H1 (cell line): ENCODE data around the gene UBA5.

ENCODE experiments used
- CEBPB ChIP-seq: IDR thresholded peaks from 2 replicates; pipeline ENCODE4 v1.6.1; 2012; ENCODE audit warnings: low read depth, low read length
- CTCF ChIP-seq, 3 experiments: IDR thresholded peaks; 1 replicate in 2 of 3; 2 replicates in 1 of 3; pipeline versions ENCODE4 v1.5.1 to v1.6.1; 2011; ENCODE audit warnings: low read length in 3 of 3, mild to moderate bottlenecking in 3 of 3, inconsistent platforms in 2 of 3, low read depth in 1 of 3, moderate library complexity in 1 of 3; ENCODE audit not compliant: insufficient read depth in 1 of 3; ENCODE audit errors: control extremely low read depth in 1 of 3
- EP300 ChIP-seq, 2 experiments: IDR thresholded peaks; 1 replicate in 1 of 2; 2 replicates in 1 of 2; pipeline ENCODE4 v1.6.1; 2011 to 2012; ENCODE audit warnings: low read depth in 2 of 2, low read length in 2 of 2, mild to moderate bottlenecking in 2 of 2, borderline replicate concordance in 1 of 2, inconsistent platforms in 1 of 2, moderate library complexity in 1 of 2
- GABPA ChIP-seq: IDR thresholded peaks from 2 replicates; pipeline ENCODE4 v1.6.1; 2011; ENCODE audit warnings: mild to moderate bottlenecking, low read length, moderate library complexity, borderline replicate concordance; ENCODE audit not compliant: insufficient read depth
- KDM5A ChIP-seq: fragments of 200-600 bp; IDR thresholded peaks from 2 replicates; pipeline ENCODE4 v1.7.1; 2012; ENCODE audit warnings: mild to moderate bottlenecking, low read length, inconsistent platforms, mixed read lengths
- POLR2A ChIP-seq, 2 experiments: IDR thresholded peaks; 1 replicate in 1 of 2; 2 replicates in 1 of 2; pipeline ENCODE4 v1.6.1; 2011; ENCODE audit warnings: low read depth in 2 of 2, low read length in 2 of 2, mild to moderate bottlenecking in 2 of 2; ENCODE audit errors: control extremely low read depth in 1 of 2
- POLR2AphosphoS5 ChIP-seq: IDR thresholded peaks from 2 replicates; pipeline ENCODE4 v1.6.1; 2011; ENCODE audit warnings: low read depth, low read length
- RFX5 ChIP-seq: IDR thresholded peaks from 2 replicates; pipeline ENCODE4 v1.6.1; 2011; ENCODE audit warnings: low read depth, low read length, improper control_type of control experiment, borderline replicate concordance
- ZNF274 ChIP-seq: IDR thresholded peaks from 2 replicates; pipeline ENCODE4 v1.7.0; 2012; ENCODE audit warnings: low read length, borderline replicate concordance; ENCODE audit errors: extremely low read depth

- TF ChIP-seq ZNF274 (no peak), EP300 (IDR thresholded peaks at IDR 0.05; ENCODE audit: borderline replicate concordance in 1 of 2, low read depth in 2 of 2, low read length in 2 of 2) (no peak), POLR2A (IDR thresholded peaks at IDR 0.05; ENCODE audit: control extremely low read depth in 1 of 2, low read depth in 2 of 2, low read length in 2 of 2) (no peak), POLR2AphosphoS5 (no peak), RFX5 (no peak), CEBPB (no peak), KDM5A (no peak), GABPA (no peak), CTCF (IDR thresholded peaks at IDR 0.05; ENCODE audit: control extremely low read depth in 1 of 3, insufficient read depth in 1 of 3, low read depth in 1 of 3, low read length in 3 of 3) (no peak)
Observed at GRCh38 chr3:132638706-132639105, 21.4 kb upstream of the UBA5 start.
